OCI-LY1 (cell line): ENCODE measurements around the gene AVPR2.

Experiments
- EZH2 ChIP-seq: fragments of 200-600 bp; sonication (generic), shearing (Covaris generic); IDR thresholded peaks from 2 replicates; pipeline ENCODE4 v1.8.0; 2017; ENCODE audit warnings: borderline replicate concordance, mixed run types, mild to moderate bottlenecking, antibody characterized with exemption, low read length, moderate library complexity, mixed read lengths
- TF ChIP-seq, protein P1 (sequence below): fragments of 200-600 bp; sonication (generic), shearing (Covaris generic); IDR thresholded peaks from 2 replicates; pipeline ENCODE4 v1.5.1; 2017; ENCODE audit warnings: mild to moderate bottlenecking, antibody characterized with exemption, low read length, moderate library complexity, mixed read lengths

DNA sequence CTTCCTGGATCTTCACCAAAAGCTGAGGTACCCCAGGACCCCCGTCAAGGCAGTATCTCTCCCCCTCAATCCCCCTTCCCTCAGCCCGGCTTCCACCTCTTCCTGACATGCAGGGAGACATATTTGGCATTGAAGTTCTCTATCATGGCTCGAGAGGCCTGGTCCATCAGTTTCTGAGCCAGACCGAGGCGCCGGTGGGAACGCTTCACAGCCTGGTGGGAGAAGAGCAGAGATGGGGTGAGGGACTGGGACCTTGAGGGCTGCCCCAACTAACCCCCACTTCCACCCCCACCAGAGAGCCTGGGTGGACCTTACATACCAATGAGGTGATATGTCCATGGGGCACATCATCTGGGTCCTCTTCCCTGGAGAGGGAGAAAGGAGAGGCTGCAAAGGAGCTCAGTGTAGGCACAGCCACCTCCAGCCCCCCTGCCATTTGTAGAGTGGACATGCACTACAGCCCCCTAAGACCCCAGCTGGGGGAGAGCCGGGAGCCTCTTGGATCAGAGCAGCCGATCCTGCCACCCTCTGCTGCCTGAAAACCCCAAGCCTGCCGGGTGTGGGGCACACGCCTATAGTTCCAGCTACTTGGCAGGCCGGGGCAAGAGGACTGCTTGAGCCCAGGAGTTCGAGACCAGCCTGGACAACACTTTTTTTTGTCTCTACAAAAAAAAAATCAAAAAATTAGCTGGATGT is 27.9 kb downstream of the AVPR2 start:
- TF ChIP-seq, protein P1, sequence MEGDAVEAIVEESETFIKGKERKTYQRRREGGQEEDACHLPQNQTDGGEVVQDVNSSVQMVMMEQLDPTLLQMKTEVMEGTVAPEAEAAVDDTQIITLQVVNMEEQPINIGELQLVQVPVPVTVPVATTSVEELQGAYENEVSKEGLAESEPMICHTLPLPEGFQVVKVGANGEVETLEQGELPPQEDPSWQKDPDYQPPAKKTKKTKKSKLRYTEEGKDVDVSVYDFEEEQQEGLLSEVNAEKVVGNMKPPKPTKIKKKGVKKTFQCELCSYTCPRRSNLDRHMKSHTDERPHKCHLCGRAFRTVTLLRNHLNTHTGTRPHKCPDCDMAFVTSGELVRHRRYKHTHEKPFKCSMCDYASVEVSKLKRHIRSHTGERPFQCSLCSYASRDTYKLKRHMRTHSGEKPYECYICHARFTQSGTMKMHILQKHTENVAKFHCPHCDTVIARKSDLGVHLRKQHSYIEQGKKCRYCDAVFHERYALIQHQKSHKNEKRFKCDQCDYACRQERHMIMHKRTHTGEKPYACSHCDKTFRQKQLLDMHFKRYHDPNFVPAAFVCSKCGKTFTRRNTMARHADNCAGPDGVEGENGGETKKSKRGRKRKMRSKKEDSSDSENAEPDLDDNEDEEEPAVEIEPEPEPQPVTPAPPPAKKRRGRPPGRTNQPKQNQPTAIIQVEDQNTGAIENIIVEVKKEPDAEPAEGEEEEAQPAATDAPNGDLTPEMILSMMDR = no peak
- no peak for TF ChIP-seq EZH2
